C4-2B (cell line): ENCODE results near the gene FLII.

Source experiments
- CTCF ChIP-seq: fragments of 450-650 bp; conservative IDR thresholded peaks from 2 replicates; pipeline ENCODE4 v1.5.1; 2017; ENCODE audit warnings: mild to moderate bottlenecking
- ZFX ChIP-seq: fragments of 450-650 bp; IDR thresholded peaks from 2 replicates; pipeline ENCODE4 v1.6.1; 2017

- TF ChIP-seq CTCF (no peak), ZFX (no peak)
Observed at GRCh38 chr17:18251204-18251603, 7.3 kb downstream of the FLII start.
